H1 (cell line): ENCODE data around the gene ICAM2. TPM values are rescaled to one million over a fixed set of nuclear protein-coding genes. Genes with fewer than 3 reads are reported as not detected.

Source experiments
- CTCF ChIA-PET: fragments of 300-600 bp; sonication (Branson Sonifier 250); formaldehyde crosslinking; loops from one replicate; lab custom pipeline; 2021; ENCODE audit not compliant: partially characterized antibody; lab: Charles Lee
- POLR2A ChIA-PET: fragments of 300-600 bp; sonication (Branson Sonifier 250); formaldehyde crosslinking; loops from one replicate; lab custom pipeline; 2021; ENCODE audit warnings: inconsistent platforms; ENCODE audit not compliant: partially characterized antibody; lab: Charles Lee
- DNase-seq, 2 experiments: peaks; one replicate each; pipeline versions ENCODE4 v3.0.0 to v3.0.0-alpha.2; 2010 to 2022; ENCODE audit warnings: low spot score in 2 of 2, low read depth in 1 of 2, mixed read lengths in 1 of 2
- FAIRE-seq: peaks from 2 replicates; lab custom pipeline; 2011; peaks lifted over from hg19 to GRCh38; lab: Jason Lieb, UNC
- H2AFZ ChIP-seq: 2 replicates; pipeline ENCODE4 v1.8.1; 2012; ENCODE audit warnings: low read length, inconsistent platforms
- H2AK5ac ChIP-seq: 2 replicates; pipeline ENCODE4 v1.6.1; 2013; ENCODE audit warnings: low read depth, low read length
- H2BK120ac ChIP-seq: replicated peaks from 2 replicates; pipeline ENCODE3; 2013; ENCODE audit warnings: low read depth, low read length, inconsistent platforms
- H2BK12ac ChIP-seq: 2 replicates; pipeline ENCODE4 v1.6.1; 2013; ENCODE audit warnings: low read depth, low read length
- H2BK15ac ChIP-seq: 2 replicates; pipeline ENCODE4 v1.6.1; 2013; ENCODE audit warnings: low read length
- H2BK20ac ChIP-seq: 2 replicates; pipeline ENCODE4 v1.6.1; 2013; ENCODE audit warnings: low read length
- H2BK5ac ChIP-seq: 2 replicates; pipeline ENCODE4 v1.6.1; 2013; ENCODE audit warnings: low read depth, low read length
- H3K14ac ChIP-seq: 2 replicates; pipeline ENCODE4 v1.6.1; 2013; ENCODE audit warnings: inconsistent platforms; ENCODE audit not compliant: insufficient read length
- H3K18ac ChIP-seq: 2 replicates; pipeline ENCODE4 v1.6.1; 2013; ENCODE audit warnings: low read length; ENCODE audit errors: extremely low read depth
- H3K23ac ChIP-seq: 2 replicates; pipeline ENCODE4 v1.6.1; 2013; ENCODE audit warnings: inconsistent platforms; ENCODE audit not compliant: insufficient read length
- H3K23me2 ChIP-seq: 2 replicates; pipeline ENCODE4 v1.6.1; 2013; ENCODE audit warnings: low read depth, low read length
- H3K27ac ChIP-seq: 2 replicates; pipeline ENCODE4 v1.6.1; 2011; ENCODE audit warnings: low read depth, low read length, inconsistent platforms
- H3K27me3 ChIP-seq, 4 experiments: replicated peaks in 1 of 4; 1 replicate in 1 of 4; 2 replicates in 3 of 4; pipeline versions ENCODE4 v1.6.1 to v1.8.1; 2011 to 2013; ENCODE audit warnings: low read length in 3 of 4, mild to moderate bottlenecking in 3 of 4, inconsistent platforms in 2 of 4, mixed read lengths in 2 of 4, moderate library complexity in 1 of 4; ENCODE audit not compliant: control insufficient read depth in 3 of 4, insufficient read depth in 3 of 4; ENCODE audit errors: extremely low read depth in 1 of 4
- H3K36me3 ChIP-seq, 4 experiments: 2 replicates each; pipeline versions ENCODE4 v1.6.1 to v1.8.1; 2011 to 2013; ENCODE audit warnings: mild to moderate bottlenecking in 4 of 4, low read length in 3 of 4, moderate library complexity in 2 of 4, control low read depth in 1 of 4, inconsistent platforms in 1 of 4; ENCODE audit not compliant: insufficient read depth in 4 of 4, control insufficient read depth in 2 of 4
- H3K4ac ChIP-seq: replicated peaks from 2 replicates; pipeline ENCODE3; 2013; ENCODE audit warnings: low read length, low read depth, mixed read lengths, inconsistent platforms; ENCODE audit not compliant: insufficient read length
- H3K4me1 ChIP-seq, 4 experiments: replicated peaks in 1 of 4; 1 replicate in 1 of 4; 2 replicates in 3 of 4; pipeline versions ENCODE4 v1.6.1 to v1.8.1; 2011 to 2013; ENCODE audit warnings: low read length in 3 of 4, inconsistent platforms in 2 of 4, mixed read lengths in 1 of 4; ENCODE audit not compliant: insufficient read depth in 4 of 4, control insufficient read depth in 3 of 4
- H3K4me2 ChIP-seq, 2 experiments: 2 replicates each; pipeline versions ENCODE4 v1.6.1 to v1.8.1; 2011 to 2013; ENCODE audit warnings: low read depth in 2 of 2, low read length in 2 of 2, control low read depth in 1 of 2, inconsistent platforms in 1 of 2, mild to moderate bottlenecking in 1 of 2; ENCODE audit not compliant: insufficient read depth in 1 of 2
- H3K4me3 ChIP-seq, 4 experiments: fragments of 200-600, 300-600 bp in 1 of 4; sonication (generic), shearing (Covaris generic), sonication (Bioruptor Twin) in 1 of 4; 2 replicates each; pipeline versions ENCODE4 v1.5.1 to v1.8.1; 2011 to 2016; ENCODE audit warnings: low read length in 4 of 4, low read depth in 3 of 4, control low read depth in 2 of 4, inconsistent platforms in 2 of 4, mild to moderate bottlenecking in 2 of 4, mixed read lengths in 1 of 4, moderate library complexity in 1 of 4; ENCODE audit not compliant: insufficient read depth in 2 of 4; ENCODE audit errors: extremely low read depth in 1 of 4
- H3K56ac ChIP-seq: replicated peaks from 2 replicates; pipeline ENCODE3; 2013; ENCODE audit warnings: low read depth, mild to moderate bottlenecking, mixed read lengths, low read length, inconsistent platforms; ENCODE audit not compliant: insufficient read length
- H3K79me1 ChIP-seq: 2 replicates; pipeline ENCODE4 v1.6.1; 2013; ENCODE audit warnings: low read depth, low read length, control low read depth
- H3K79me2 ChIP-seq, 2 experiments: 2 replicates each; pipeline versions ENCODE4 v1.6.1 to v1.8.1; 2012 to 2013; ENCODE audit warnings: low read length in 2 of 2, mild to moderate bottlenecking in 2 of 2, inconsistent platforms in 1 of 2; ENCODE audit not compliant: insufficient read depth in 2 of 2, control insufficient read depth in 1 of 2
- H3K9ac ChIP-seq, 4 experiments: replicated peaks in 1 of 4; 1 replicate in 1 of 4; 2 replicates in 3 of 4; pipeline versions ENCODE4 v1.6.1 to v1.8.1; 2011 to 2013; ENCODE audit warnings: low read depth in 3 of 4, low read length in 3 of 4, control low read depth in 2 of 4, mild to moderate bottlenecking in 2 of 4, moderate library complexity in 2 of 4, inconsistent platforms in 1 of 4; ENCODE audit errors: extremely low read depth in 1 of 4
- H3K9me3 ChIP-seq, 2 experiments: 2 replicates each; pipeline versions ENCODE4 v1.6.1 to v1.8.1; 2012 to 2013; ENCODE audit warnings: mild to moderate bottlenecking in 2 of 2, moderate library complexity in 2 of 2, control low read depth in 1 of 2, inconsistent platforms in 1 of 2, low read depth in 1 of 2, low read length in 1 of 2, mixed read lengths in 1 of 2; ENCODE audit not compliant: insufficient read depth in 2 of 2
- H4K20me1 ChIP-seq, 2 experiments: replicated peaks in 1 of 2; 2 replicates each; pipeline versions ENCODE3 to v1.8.1; 2011 to 2013; ENCODE audit warnings: inconsistent platforms in 2 of 2, low read length in 2 of 2, mild to moderate bottlenecking in 1 of 2; ENCODE audit not compliant: insufficient read depth in 2 of 2, control insufficient read depth in 1 of 2
- H4K5ac ChIP-seq: 2 replicates; pipeline ENCODE4 v1.6.1; 2013; ENCODE audit warnings: low read length, low read depth, mixed read lengths, inconsistent platforms; ENCODE audit not compliant: insufficient read length
- H4K8ac ChIP-seq: 2 replicates; pipeline ENCODE4 v1.8.0; 2013; ENCODE audit warnings: mild to moderate bottlenecking, moderate library complexity, low read length, inconsistent platforms; ENCODE audit not compliant: insufficient read depth; ENCODE audit errors: extremely low read depth
- H4K91ac ChIP-seq: replicated peaks from 2 replicates; pipeline ENCODE3; 2013; ENCODE audit warnings: low read length, mixed read lengths, inconsistent platforms; ENCODE audit not compliant: insufficient read length
- KDM5A ChIP-seq: fragments of 200-600 bp; IDR thresholded peaks from 2 replicates; pipeline ENCODE4 v1.7.1; 2012; ENCODE audit warnings: mild to moderate bottlenecking, low read length, inconsistent platforms, mixed read lengths
- NANOG ChIP-seq: IDR thresholded peaks from 2 replicates; pipeline ENCODE4 v1.6.1; 2011; ENCODE audit warnings: low read length, low read depth, mild to moderate bottlenecking, inconsistent platforms; ENCODE audit not compliant: insufficient read depth, poor library complexity, severe bottlenecking
- SIN3A ChIP-seq, 2 experiments: IDR thresholded peaks in 1 of 2; conservative IDR thresholded peaks in 1 of 2; 2 replicates each; pipeline ENCODE4 v1.6.1; 2011 to 2012; ENCODE audit warnings: low read length in 2 of 2, improper control_type of control experiment in 1 of 2, low read depth in 1 of 2, mild to moderate bottlenecking in 1 of 2
- SP2 ChIP-seq: IDR thresholded peaks from 2 replicates; pipeline ENCODE4 v1.6.1; 2012; ENCODE audit warnings: mild to moderate bottlenecking, low read length, inconsistent platforms
- WGBS, 2 experiments: shearing (Covaris generic) in 1 of 2; methylation state at CpG; one replicate each; pipeline versions ENCODE4 v1.1.6 to v1.1.7; 2013 to 2015; ENCODE audit warnings: low lambda C conversion rate in 2 of 2, mixed read lengths in 2 of 2, inconsistent platforms in 1 of 2, low coverage in 1 of 2, missing lambda C conversion rate in 1 of 2; ENCODE audit not compliant: insufficient replicate concordance in 2 of 2, insufficient coverage in 1 of 2, insufficient read length in 1 of 2; ENCODE audit errors: extremely low coverage in 1 of 2, missing lambda C conversion rate in 1 of 2; 5-methylcytosine and 5-hydroxymethylcytosine counted together
- polyA plus RNA-seq, 7 experiments: library from polyadenylated mRNA; depleted of rRNA in 3 of 7; stranded (reverse) in 5 of 7; unstranded in 2 of 7; fragments of >200 nt in 5 of 7; fragments of 200-250 nt in 2 of 7; gene quantifications; 1 replicate in 5 of 7; 2 replicates in 1 of 7; 4 replicates in 1 of 7; pipeline versions ENCODE4 v1.2.1 to v1.2.3, GENCODE V29; 2011 to 2013; ENCODE audit warnings: missing spikeins in 2 of 7, mixed read lengths in 2 of 7
- total RNA-seq: library from RNA; stranded (reverse); fragmentation: NEBNext Ultra II Directional; extraction: Animal tissue kit (Norgen Biotek cat#: 25700); gene quantifications from 2 replicates; pipeline ENCODE4 v1.2.1, GENCODE V29; 2021
- TF ChIP-seq, protein P1 (sequence below): IDR thresholded peaks from 2 replicates; pipeline ENCODE4 v1.6.1; 2012; ENCODE audit warnings: inconsistent platforms

Gene ICAM2
- total and polyA plus RNA-seq, 2 of the 8 experiments (the other 6 are each of a cell fraction or from before 2014, with no cell fraction given): 0.45 to 0.63 TPM

DNA sequence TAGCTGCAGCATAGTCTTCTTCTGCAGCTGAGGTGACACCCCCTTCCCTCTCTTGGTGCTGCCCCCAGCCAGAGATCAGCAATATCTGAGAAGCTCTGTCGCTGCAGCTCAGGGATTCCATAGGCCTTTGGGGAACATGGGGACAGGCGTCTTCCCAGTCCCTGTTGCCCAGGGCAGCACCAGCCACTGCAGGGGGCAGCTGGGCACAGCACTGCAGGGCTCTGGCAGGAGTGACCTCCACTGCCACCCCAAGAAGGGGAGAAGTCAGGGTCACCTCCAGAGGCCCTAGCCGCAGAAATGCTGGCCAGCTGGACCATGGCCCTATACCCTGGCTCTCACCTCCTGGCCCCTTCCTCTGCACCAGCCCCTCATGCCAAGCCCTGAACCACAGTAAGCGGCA is 64.6 kb downstream of the ICAM2 start:
- POLR2A ChIA-PET: interaction anchor here (0.9 to 1.1 kb wide), 2 partner anchors 9 to 10 kb away, joined by 3 read pairs; no protein-coding TSS in a partner anchor
- peaks cover 0 to 3% (median 0%) of the 10 kb centered on the region in 4 experiments; a peak in 1 of 8 replicates for H3K36me3 ChIP-seq
- no peak for TF ChIP-seq NANOG
- TF ChIP-seq, protein P1, sequence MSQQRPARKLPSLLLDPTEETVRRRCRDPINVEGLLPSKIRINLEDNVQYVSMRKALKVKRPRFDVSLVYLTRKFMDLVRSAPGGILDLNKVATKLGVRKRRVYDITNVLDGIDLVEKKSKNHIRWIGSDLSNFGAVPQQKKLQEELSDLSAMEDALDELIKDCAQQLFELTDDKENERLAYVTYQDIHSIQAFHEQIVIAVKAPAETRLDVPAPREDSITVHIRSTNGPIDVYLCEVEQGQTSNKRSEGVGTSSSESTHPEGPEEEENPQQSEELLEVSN: no peak
- TF ChIP-seq KDM5A: no peak
- TF ChIP-seq SIN3A (conservative IDR thresholded peaks at IDR 0.05 in 1 of 2, IDR thresholded peaks at IDR 0.05 in 1 of 2; ENCODE audit: low read depth in 1 of 2, low read length in 2 of 2): no peak
- TF ChIP-seq SP2: no peak

More for the DNA sequence above, 64.6 kb downstream of the ICAM2 start:
- Histone ChIP-seq H3K18ac (no peak overlapping the region), H3K23ac (no peak overlapping the region), H3K79me1 (no peaks in the 10 kb centered on the region), H3K56ac (no peak overlapping the region), H2AK5ac (no peak overlapping the region), H3K4me1 (peaks cover 0 to 6% (median 3%) of the 10 kb centered on the region in 4 experiments; a peak in 3 of 7 replicates), H4K91ac (no peak overlapping the region), H2BK5ac (no peak overlapping the region), H3K4me3 (no peak overlapping the region), H3K27ac (no peak overlapping the region), H3K79me2 (no peaks in the 10 kb centered on the region), H3K9me3 (no peaks in the 10 kb centered on the region), H3K9ac (no peak overlapping the region), H3K27me3 (no peaks in the 10 kb centered on the region), H3K4me2 (no peak overlapping the region), H2BK20ac (no peak overlapping the region), H2BK12ac (no peak overlapping the region), H4K5ac (no peak overlapping the region), H3K14ac (no peak overlapping the region), H3K4ac (no peak overlapping the region), H2AFZ (no peak overlapping the region), H4K8ac (no peak overlapping the region), H4K20me1 (peaks cover 0 to 9% of the 10 kb centered on the region in 2 experiments), H3K23me2 (peaks cover 2% of the 10 kb centered on the region; the same call in 1 of the 2 replicates), H2BK15ac (no peak overlapping the region), H2BK120ac (no peak overlapping the region)
- DNase-seq (no peak), FAIRE-seq (no peak)
- WGBS, 2 experiments: 96% methylated on average over 4 of the region's 4 CpGs; no CpG with 5 or more reads in 1 of the 2 experiments
- CTCF ChIA-PET: interaction anchor here (0.6 to 14.4 kb wide), 9 partner anchors 9 to 75 kb away, joined by 3 to 270 read pairs (median 4); partner anchors contain the start of genes CSHL1, GH1, GH2 and ICAM2
